GM18508 (cell line): ENCODE data around the gene CTDP1.

Experiments
- ATAC-seq: cut with Tn5 transposase; IDR thresholded peaks from one replicate; pipeline ENCODE4 v1.9.1; 2021; ENCODE audit warnings: moderate number of reproducible peaks; ENCODE audit not compliant: insufficient read depth, unreplicated experiment

The CTDP1 gene

DNA sequence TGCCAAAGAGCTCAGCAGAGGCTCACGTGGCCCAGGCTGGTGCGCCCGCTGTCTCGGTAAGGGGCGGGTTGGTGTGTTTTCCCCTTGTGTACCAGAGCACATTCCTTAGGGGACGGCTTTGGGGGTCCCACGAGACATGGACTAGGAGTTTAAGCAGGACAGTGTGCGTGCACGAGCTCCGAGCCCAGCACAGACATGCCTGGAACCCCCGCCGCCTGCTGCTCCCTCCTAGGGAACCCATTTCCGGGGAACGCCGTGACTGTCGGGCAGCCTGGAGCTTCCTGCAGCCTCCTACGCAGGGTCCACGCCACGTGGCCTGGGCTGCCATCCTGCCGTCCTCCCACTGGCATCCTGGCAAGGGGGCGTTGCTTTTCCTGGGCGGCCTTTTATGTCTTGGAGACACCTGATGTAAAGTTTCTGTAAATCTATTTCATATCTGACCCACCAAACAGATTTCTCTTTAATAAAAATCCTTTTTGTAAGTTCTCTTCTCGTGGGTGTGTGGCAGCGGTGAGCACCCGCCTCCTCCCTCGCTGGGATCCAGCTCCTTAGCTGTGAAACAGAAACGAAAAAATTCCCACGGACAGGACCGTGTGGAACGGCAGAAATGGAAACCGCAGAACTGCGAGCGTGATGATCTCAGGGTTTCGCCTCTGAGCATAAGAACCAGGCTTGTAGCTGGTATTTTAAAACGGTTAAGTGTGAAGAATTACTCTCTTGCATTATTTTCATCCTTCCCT lies 74.6 kb downstream of the CTDP1 start:
- ATAC-seq = no peak

- no peak for ATAC-seq
Observed at GRCh38 chr18:79754831-79755351, 75.3 kb downstream of the CTDP1 start.

GRCh38 chr18:79755496-79756142 lies 76.0 kb downstream of the CTDP1 start:
- no peak for ATAC-seq

GRCh38 chr18:79756143-79756500 lies 76.5 kb downstream of the CTDP1 start:
- ATAC-seq = no peak

- ATAC-seq = no peak
Observed at GRCh38 chr18:79756826-79757225, 77.2 kb downstream of the CTDP1 start.

DNA sequence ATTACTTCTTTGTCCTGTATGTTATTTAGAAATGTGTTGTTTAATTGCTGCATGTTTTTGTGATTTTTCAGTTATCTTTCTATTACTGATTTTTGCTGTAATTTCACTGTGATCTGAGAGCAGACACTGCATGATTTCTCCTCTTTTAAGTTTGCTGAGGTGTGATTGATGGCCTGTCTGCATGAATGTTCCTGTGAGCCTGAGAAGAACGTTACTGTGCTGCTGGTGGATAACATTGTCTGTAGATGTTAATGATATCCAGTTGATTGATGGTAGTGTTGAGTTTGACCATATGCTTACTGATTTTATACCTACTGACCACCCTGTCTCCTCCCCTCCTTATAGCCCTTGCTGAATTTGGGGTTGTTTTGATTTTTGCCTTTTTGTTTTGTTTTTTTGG lies 80.7 kb downstream of the CTDP1 start:
- no peak for ATAC-seq

GRCh38 chr18:79760881-79761280 lies 81.3 kb downstream of the CTDP1 start:
- ATAC-seq = no peak

GRCh38 chr18:79763407-79763806 lies 83.8 kb downstream of the CTDP1 start:
- ATAC-seq = no peak

- no peak for ATAC-seq
Observed at GRCh38 chr18:79764131-79764530, 84.5 kb downstream of the CTDP1 start.

DNA sequence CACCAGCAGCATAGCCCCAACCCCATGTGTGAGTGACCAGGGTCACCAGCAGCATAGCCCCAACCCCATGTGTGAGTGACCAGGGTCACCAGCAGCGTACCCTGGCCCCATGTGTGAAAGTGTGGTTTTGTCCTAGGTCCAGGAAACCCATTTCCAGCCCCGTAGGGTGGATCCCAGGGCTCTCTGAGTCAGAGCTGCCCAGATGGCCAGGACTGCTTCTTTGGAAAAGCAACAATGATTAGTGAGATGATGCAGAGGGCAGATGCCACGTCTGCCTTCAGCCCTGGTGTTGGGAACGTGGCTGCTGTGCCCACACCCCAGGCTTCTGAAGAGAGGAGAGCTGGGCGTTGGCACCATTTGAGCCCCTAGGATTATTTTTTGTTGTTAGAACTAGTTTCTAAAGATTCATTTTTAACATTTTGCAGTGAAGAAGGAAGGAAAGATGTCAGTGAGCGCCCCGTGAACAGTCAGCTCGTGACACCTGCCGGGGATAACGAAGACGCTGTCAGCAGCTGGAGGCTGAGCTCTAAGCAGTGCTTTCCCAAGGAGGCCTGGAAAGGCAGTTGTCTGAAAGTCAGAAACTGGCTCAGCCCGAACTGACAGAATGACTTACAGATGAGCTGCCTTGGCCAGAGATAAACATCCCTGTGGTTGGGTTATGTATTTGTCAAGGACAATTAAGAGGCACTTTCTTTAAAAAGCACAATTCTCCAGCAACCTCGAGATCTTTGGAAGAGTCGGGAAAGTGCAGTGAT lies 86.1 kb downstream of the CTDP1 start:
- ATAC-seq = no peak

DNA sequence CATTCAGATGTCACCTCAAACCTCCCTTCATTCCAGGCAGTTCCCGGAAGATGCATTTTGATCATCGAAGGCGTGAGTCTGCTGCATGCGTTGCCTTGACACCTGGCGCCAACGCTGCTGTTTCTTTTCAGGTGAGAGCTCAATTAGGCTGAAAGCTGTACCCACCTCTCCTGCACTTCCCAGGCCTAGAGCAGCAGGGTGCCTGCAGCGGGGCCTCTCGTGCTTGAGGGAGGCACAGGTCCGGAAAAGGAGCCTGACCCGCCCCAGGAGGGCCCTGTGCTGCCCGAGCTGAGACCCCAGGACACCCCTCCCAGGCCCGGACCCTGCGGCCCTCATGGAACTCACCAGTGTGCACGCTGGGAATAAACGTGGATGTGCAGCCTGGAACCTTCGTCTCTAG lies 86.7 kb downstream of the CTDP1 start:
- no peak for ATAC-seq

DNA sequence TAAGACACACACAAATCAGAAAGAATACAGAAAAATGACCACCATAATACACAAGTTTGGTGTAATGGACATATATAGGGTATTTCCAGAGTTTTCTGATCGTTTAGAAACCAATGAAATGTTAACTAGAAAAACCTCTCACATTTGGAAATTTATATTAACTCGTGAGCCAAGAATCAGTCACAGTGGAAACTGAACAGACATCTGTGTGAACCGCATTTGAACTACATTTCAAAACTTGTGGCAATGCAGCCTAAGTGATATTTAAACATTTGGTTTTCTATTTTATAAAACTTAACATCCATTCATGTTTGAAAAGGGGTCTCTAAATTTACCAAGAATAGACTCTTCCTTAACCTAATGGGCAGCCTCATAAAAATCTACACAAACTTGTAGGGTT lies 89.1 kb downstream of the CTDP1 start:
- no peak for ATAC-seq

GRCh38 chr18:79769698-79770500 lies 90.3 kb downstream of the CTDP1 start:
- ATAC-seq = no peak

- ATAC-seq = no peak
Observed at GRCh38 chr18:79770501-79770815, 90.9 kb downstream of the CTDP1 start.

DNA sequence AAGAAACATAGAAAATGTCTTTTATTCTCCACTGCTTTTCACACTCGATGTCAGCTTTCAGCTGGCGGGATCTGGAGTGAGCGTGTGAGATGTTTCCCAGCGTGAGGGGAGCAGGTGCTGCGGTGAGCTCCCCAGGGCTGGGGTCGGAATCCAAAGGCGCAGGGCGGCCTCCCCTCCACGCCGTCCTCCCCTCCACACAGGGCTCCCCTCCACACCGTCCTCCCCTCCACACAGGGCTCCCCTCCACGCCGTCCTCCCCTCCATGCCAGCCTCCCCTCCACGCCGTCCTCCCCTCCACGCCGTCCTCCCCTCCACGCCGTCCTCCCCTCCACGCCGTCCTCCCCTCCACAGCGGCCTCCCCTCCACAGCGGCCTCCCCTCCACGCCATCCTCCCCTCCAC lies 91.2 kb downstream of the CTDP1 start:
- ATAC-seq = no peak

DNA sequence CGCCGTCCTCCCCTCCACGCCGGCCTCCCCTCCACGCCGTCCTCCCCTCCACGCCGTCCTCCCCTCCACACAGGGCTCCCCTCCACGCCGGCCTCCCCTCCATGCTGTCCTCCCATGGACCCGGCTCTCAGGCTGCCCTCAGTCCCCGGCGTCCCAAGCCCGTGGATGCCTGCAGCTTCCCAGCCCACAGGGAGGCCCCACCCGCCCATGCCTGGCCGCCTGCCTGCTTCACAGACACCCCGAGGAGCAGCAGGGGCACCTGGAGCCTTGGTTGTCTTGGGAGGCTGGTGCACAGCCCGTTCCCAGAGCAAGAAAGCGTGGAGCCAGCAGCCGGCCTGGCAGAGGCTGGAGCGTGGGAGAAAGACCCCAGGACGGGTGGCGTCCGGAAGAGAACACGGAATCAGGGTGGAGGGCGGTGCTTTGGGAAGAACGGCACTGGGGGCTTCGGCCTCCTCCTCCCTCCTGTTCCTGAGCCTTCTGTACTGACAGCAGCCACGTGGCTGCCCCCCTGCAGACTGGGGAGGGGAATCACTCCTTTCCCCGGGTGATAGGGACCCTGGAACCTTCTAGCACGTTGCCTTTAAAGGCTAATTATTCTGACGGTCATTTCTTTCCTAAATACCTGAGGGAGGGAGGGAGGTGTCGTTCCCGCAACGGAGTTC lies 92.0 kb downstream of the CTDP1 start:
- ATAC-seq = no peak

GRCh38 chr18:79772108-79772864 lies 92.7 kb downstream of the CTDP1 start:
- no peak for ATAC-seq

GRCh38 chr18:79772865-79773696 lies 93.5 kb downstream of the CTDP1 start:
- ATAC-seq = no peak

- ATAC-seq = no peak
Observed at GRCh38 chr18:79774111-79774510, 94.5 kb downstream of the CTDP1 start.
